RWPE2 (cell line): ENCODE measurements around the gene BARHL1.

Experiments
- ATAC-seq: fragments of 200-7000 bp; cut with Tn5 transposase; 3 replicates; pipeline ENCODE4 v1.9.1; 2021; ENCODE audit warnings: low read depth
- DNase-seq: peaks from one replicate; pipeline ENCODE4 v3.0.0-alpha.2; 2020; ENCODE audit warnings: low spot score
- H3K27ac ChIP-seq: fragments of 450-650 bp; 2 replicates; pipeline ENCODE4 v1.5.1; 2017; ENCODE audit warnings: mild to moderate bottlenecking; ENCODE audit not compliant: poor library complexity, severe bottlenecking
- H3K27me3 ChIP-seq: fragments of 250-450 bp; sonication (Bioruptor Pico); 2 replicates; pipeline ENCODE4 v1.5.1; 2021; ENCODE audit warnings: mild to moderate bottlenecking, moderate library complexity; ENCODE audit not compliant: insufficient read depth, poor library complexity, severe bottlenecking
- H3K36me3 ChIP-seq: fragments of 250-450 bp; sonication (Bioruptor Pico); 2 replicates; pipeline ENCODE4 v1.5.1; 2020; ENCODE audit warnings: low read depth, mild to moderate bottlenecking, moderate library complexity
- H3K4me1 ChIP-seq: fragments of 250-450 bp; sonication (Bioruptor Pico); 2 replicates; pipeline ENCODE4 v1.5.1; 2021; ENCODE audit warnings: mild to moderate bottlenecking, moderate library complexity; ENCODE audit not compliant: insufficient read depth, poor library complexity, severe bottlenecking
- H3K4me3 ChIP-seq: fragments of 250-450 bp; sonication (Bioruptor Pico); 2 replicates; pipeline ENCODE4 v1.5.1; 2021; ENCODE audit warnings: mild to moderate bottlenecking, moderate library complexity; ENCODE audit not compliant: severe bottlenecking
- H3K9me3 ChIP-seq: fragments of 250-450 bp; sonication (Bioruptor Pico); 2 replicates; pipeline ENCODE4 v1.5.1; 2021; ENCODE audit warnings: mild to moderate bottlenecking, moderate library complexity; ENCODE audit not compliant: severe bottlenecking
- CTCF ChIP-seq: fragments of 450-650 bp; IDR thresholded peaks from one replicate; pipeline ENCODE4 v1.5.1; 2017; ENCODE audit warnings: mild to moderate bottlenecking, moderate library complexity; ENCODE audit not compliant: poor library complexity, severe bottlenecking

Gene BARHL1

GRCh38 chr9:132626285-132626684 lies 43.9 kb downstream of the BARHL1 start:
- Histone ChIP-seq H3K27me3 (no peaks in the 10 kb centered on the region), H3K4me1 (peaks cover 13% of the 10 kb centered on the region), H3K27ac (no peak overlapping the region), H3K9me3 (no peaks in the 10 kb centered on the region), H3K36me3 (peaks cover 54% of the 10 kb centered on the region), H3K4me3 (no peak overlapping the region)
- no peak for TF ChIP-seq CTCF
- no peak for ATAC-seq
- DNase-seq: no peak

GRCh38 chr9:132627106-132627505 lies 44.7 kb downstream of the BARHL1 start:
- no peaks in the 10 kb centered on the region for H3K9me3 ChIP-seq
- peaks cover 21% of the 10 kb centered on the region for H3K4me1 ChIP-seq
- no peak overlapping the region for H3K4me3 ChIP-seq
- ATAC-seq (no peak), DNase-seq (no peak)
- H3K36me3 ChIP-seq: peaks cover 50% of the 10 kb centered on the region
- H3K27me3 ChIP-seq: no peaks in the 10 kb centered on the region
- TF ChIP-seq CTCF: no peak
- H3K27ac ChIP-seq: no peak overlapping the region

DNA sequence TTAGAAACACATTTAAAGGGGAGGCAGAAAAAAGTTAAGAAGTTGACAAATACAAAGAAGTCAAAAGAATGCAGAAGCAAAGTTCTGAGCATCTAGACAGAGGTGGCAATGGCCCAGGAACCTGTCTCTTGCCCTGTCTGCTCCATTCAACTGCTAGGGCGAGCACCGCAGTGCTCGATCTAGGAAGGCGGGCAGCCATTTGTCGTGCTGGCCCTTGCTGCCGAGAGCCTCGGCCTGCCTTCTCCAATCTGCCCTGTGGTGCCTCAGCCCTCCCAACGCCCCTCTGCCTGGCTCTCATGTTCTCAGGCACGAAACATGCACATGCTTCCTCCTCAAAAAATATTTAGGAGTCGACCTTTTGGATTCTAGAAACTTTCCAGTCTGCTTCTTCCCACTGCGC lies 45.2 kb downstream of the BARHL1 start:
- no peaks in the 10 kb centered on the region for H3K9me3 ChIP-seq
- ATAC-seq: no peak
- no peak overlapping the region for H3K4me3 ChIP-seq
- DNase-seq: no peak
- peaks cover 26% of the 10 kb centered on the region for H3K4me1 ChIP-seq
- peaks cover 45% of the 10 kb centered on the region for H3K36me3 ChIP-seq
- no peak overlapping the region for H3K27ac ChIP-seq
- H3K27me3 ChIP-seq: no peaks in the 10 kb centered on the region
- no peak for TF ChIP-seq CTCF

- Histone ChIP-seq H3K36me3 (peaks cover 43% of the 10 kb centered on the region), H3K4me3 (no peak overlapping the region), H3K27me3 (no peaks in the 10 kb centered on the region), H3K4me1 (peaks cover 32% of the 10 kb centered on the region), H3K27ac (no peak overlapping the region), H3K9me3 (no peaks in the 10 kb centered on the region)
- ATAC-seq (no peak), DNase-seq (no peak)
- no peak for TF ChIP-seq CTCF
Observed at GRCh38 chr9:132628746-132629145, 46.3 kb downstream of the BARHL1 start.

- TF ChIP-seq CTCF: no peak
- DNase-seq (no peak), ATAC-seq (no peak)
- Histone ChIP-seq H3K4me1 (peaks cover 32% of the 10 kb centered on the region), H3K27ac (peak overlapping the region; percentile 80), H3K36me3 (peaks cover 33% of the 10 kb centered on the region), H3K9me3 (no peaks in the 10 kb centered on the region), H3K4me3 (no peak overlapping the region), H3K27me3 (no peaks in the 10 kb centered on the region)
Observed at GRCh38 chr9:132630116-132630515, 47.7 kb downstream of the BARHL1 start.
